HG03103 (cell line): ENCODE measurements around the gene FAM236C.
"Not testable (repeated sequence)": the region's sequence is repeated elsewhere in the genome, so short reads cannot be mapped to it uniquely, and the experiment has no call there.

Experiments used
- ATAC-seq: cut with Tn5 transposase; IDR thresholded peaks from one replicate; pipeline ENCODE4 v1.9.1; 2021; ENCODE audit warnings: low read depth; ENCODE audit not compliant: unreplicated experiment

The FAM236C gene

GRCh38 chrX:72912315-72912714 lies at the start of gene FAM236C:
TSS of gene FAM236C (plus strand) at chrX:72912615. CDS start at chrX:72912715, 100 bp downstream.
- ATAC-seq = not testable (repeated sequence)

GRCh38 chrX:72882898-72883297 lies 29.5 kb upstream of the FAM236C start:
- ATAC-seq = not testable (repeated sequence)

GRCh38 chrX:72889740-72890139 lies 22.7 kb upstream of the FAM236C start:
- not testable (repeated sequence) for ATAC-seq

- not testable (repeated sequence) for ATAC-seq
Observed at GRCh38 chrX:72916096-72916495, 3.7 kb downstream of the FAM236C start.

- not testable (repeated sequence) for ATAC-seq
Observed at GRCh38 chrX:72932283-72932682, 19.9 kb downstream of the FAM236C start.

GRCh38 chrX:72936455-72936854 lies 24.0 kb downstream of the FAM236C start:
- ATAC-seq = not testable (repeated sequence)

- ATAC-seq = not testable (repeated sequence)
Observed at GRCh38 chrX:72936882-72937455, 24.6 kb downstream of the FAM236C start.

GRCh38 chrX:72937906-72938305 lies 25.5 kb downstream of the FAM236C start, which contains the start of gene FAM236A:
TSS of gene FAM236A (plus strand) at chrX:72938206. CDS start at chrX:72938263, 57 bp downstream.
- not testable (repeated sequence) for ATAC-seq

GRCh38 chrX:72942272-72942671 lies 29.9 kb downstream of the FAM236C start:
- not testable (repeated sequence) for ATAC-seq

GRCh38 chrX:72943035-72943818 lies 30.8 kb downstream of the FAM236C start:
- ATAC-seq = peak; percentile 70

- ATAC-seq = peak; percentile 88
Observed at GRCh38 chrX:72943819-72944169, 31.4 kb downstream of the FAM236C start, which contains the start of gene DMRTC1. TSS of gene DMRTC1 (minus strand) at chrX:72943837. CDS start at chrX:72875694, 68,143 bp downstream.

GRCh38 chrX:72959971-72960370 lies 47.6 kb downstream of the FAM236C start:
- ATAC-seq = not testable (repeated sequence)
